ENCODE measurements around the gene USP5.

The USP5 gene

DNA sequence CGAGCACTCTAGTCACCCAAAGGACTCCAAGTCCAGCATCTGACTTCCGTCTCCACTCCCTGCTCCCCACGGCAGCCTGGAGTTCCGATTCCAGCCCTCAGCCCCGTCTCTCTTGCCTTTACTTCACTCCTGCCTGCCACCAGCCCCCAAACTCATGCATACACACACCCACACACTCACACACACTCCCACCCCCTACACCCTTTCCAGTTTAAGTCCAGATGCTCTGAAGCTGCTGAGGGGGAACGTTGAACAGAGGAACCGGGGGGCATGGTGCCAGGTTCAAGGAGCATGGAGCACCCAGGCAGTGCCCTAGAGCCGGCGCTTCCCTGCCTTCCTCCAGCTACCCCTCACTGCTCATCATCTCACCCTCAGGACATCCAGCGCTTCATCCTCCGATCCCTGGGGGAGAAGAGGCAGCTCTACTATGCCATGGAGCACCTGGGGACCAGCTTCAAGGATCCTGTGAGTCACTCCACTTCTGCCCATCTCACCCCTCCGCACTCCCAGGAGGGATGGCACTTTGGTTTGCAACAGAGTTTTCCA is 20.4 kb upstream of the USP5 start:
- Histone ChIP-seq H3K27ac (no peak overlapping the region; the same call in 1 of the 2 replicates), H3K36me3 (peaks cover 74% of the 10 kb centered on the region), H3K4me3 (ENCODE audit: low read depth, low read length) (no peak overlapping the region), H3K9me3 (ENCODE audit: severe bottlenecking) (no peaks in the 10 kb centered on the region), H3K27me3 (ENCODE audit: insufficient read depth, low read depth, severe bottlenecking) (no peaks in the 10 kb centered on the region)
- TF ChIP-seq CTCF (IDR thresholded peaks at IDR 0.05; ENCODE audit: low read depth, low read length): no peak
- DNase-seq: peak; percentile 4

DNA sequence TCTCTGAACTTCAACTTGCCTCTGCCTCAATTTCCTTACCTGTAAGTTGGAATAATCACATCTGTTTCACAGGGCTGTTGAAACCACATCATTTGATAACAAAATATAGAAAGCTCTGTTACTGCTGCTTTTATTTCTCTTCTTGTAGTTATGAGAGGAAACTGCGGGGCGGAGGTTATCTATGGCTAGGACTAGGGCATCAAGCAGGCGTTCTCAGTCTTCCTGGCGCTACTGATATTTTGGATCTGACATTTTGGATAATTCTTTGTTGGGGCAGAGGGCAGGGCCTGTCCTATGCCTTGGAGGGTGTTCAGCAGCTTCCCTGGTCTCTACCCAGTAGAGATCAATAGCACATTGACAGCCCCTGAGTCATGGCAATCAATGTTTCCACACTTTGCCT is 19.8 kb upstream of the USP5 start:
- Histone ChIP-seq H3K27ac (no peak overlapping the region), H3K9me3 (ENCODE audit: severe bottlenecking) (no peaks in the 10 kb centered on the region), H3K4me3 (ENCODE audit: low read depth, low read length) (no peak overlapping the region), H3K36me3 (peaks cover 74% of the 10 kb centered on the region), H3K27me3 (ENCODE audit: insufficient read depth, low read depth, severe bottlenecking) (no peaks in the 10 kb centered on the region)
- DNase-seq: no peak
- no peak for TF ChIP-seq CTCF (IDR thresholded peaks at IDR 0.05; ENCODE audit: low read depth, low read length)

- no peak for TF ChIP-seq CTCF (IDR thresholded peaks at IDR 0.05; ENCODE audit: low read depth, low read length)
- Histone ChIP-seq H3K9me3 (ENCODE audit: severe bottlenecking) (no peaks in the 10 kb centered on the region), H3K27ac (0 out of 2 replicates have a peak overlapping the region, but pooled peaks have one; percentile 10), H3K36me3 (peaks cover 85% of the 10 kb centered on the region), H3K27me3 (ENCODE audit: insufficient read depth, low read depth, severe bottlenecking) (no peaks in the 10 kb centered on the region), H3K4me3 (ENCODE audit: low read depth, low read length) (no peak overlapping the region)
- peak; percentile 7 for DNase-seq
Observed at GRCh38 chr12:6833189-6833890, 18.6 kb upstream of the USP5 start.

- Histone ChIP-seq H3K4me3 (ENCODE audit: low read depth, low read length) (no peak overlapping the region), H3K27me3 (ENCODE audit: insufficient read depth, low read depth, severe bottlenecking) (no peaks in the 10 kb centered on the region), H3K27ac (peak overlapping the region; percentile 27; the same call in 1 of the 2 replicates), H3K9me3 (ENCODE audit: severe bottlenecking) (no peaks in the 10 kb centered on the region), H3K36me3 (peaks cover 89% of the 10 kb centered on the region)
- no peak for TF ChIP-seq CTCF (IDR thresholded peaks at IDR 0.05; ENCODE audit: low read depth, low read length)
- DNase-seq: no peak
Observed at GRCh38 chr12:6834254-6834653, 17.7 kb upstream of the USP5 start.

GRCh38 chr12:6834873-6835272 is 17.1 kb upstream of the USP5 start:
- peaks cover 93% of the 10 kb centered on the region for H3K36me3 ChIP-seq
- H3K27ac ChIP-seq: no peak overlapping the region
- no peaks in the 10 kb centered on the region for H3K9me3 ChIP-seq (ENCODE audit: severe bottlenecking)
- no peaks in the 10 kb centered on the region for H3K27me3 ChIP-seq (ENCODE audit: insufficient read depth, low read depth, severe bottlenecking)
- no peak overlapping the region for H3K4me3 ChIP-seq (ENCODE audit: low read depth, low read length)
- no peak for TF ChIP-seq CTCF (IDR thresholded peaks at IDR 0.05; ENCODE audit: low read depth, low read length)
- DNase-seq: peak; percentile 11
